NCI-H2029 treated with DMSO at 0.1 percent for 48 hours (cell line): ENCODE measurements around the gene ADNP2.
"Not testable (repeated sequence)": the region's sequence is repeated elsewhere in the genome, so short reads cannot be mapped to it uniquely, and the experiment has no call there.

Source experiments
- DNase-seq: peaks from one replicate; lab custom pipeline; 2025; lab: John Stamatoyannopoulos, UW

The ADNP2 gene

GRCh38 chr18:80145196-80145804 lies 36.2 kb downstream of the ADNP2 start:
- DNase-seq = no peak

GRCh38 chr18:80147037-80147417 lies 38.0 kb downstream of the ADNP2 start:
- DNase-seq = no peak

- no peak for DNase-seq
These were observed 38.6 kb downstream of the ADNP2 start for GRCh38 chr18:80147418-80148325.

- no peak for DNase-seq
These were observed 39.5 kb downstream of the ADNP2 start for GRCh38 chr18:80148326-80149199.

- DNase-seq = no peak
These were observed 40.6 kb downstream of the ADNP2 start for GRCh38 chr18:80149667-80150066.

- no peak for DNase-seq
These were observed 45.2 kb downstream of the ADNP2 start for GRCh38 chr18:80154293-80154692.

GRCh38 chr18:80157708-80158343 lies 48.8 kb downstream of the ADNP2 start:
- no peak for DNase-seq

- DNase-seq = no peak
These were observed 49.3 kb downstream of the ADNP2 start for GRCh38 chr18:80158365-80158764.

GRCh38 chr18:80159713-80160636 lies 50.9 kb downstream of the ADNP2 start:
- DNase-seq = no peak

- DNase-seq = no peak
These were observed 52.8 kb downstream of the ADNP2 start for GRCh38 chr18:80161781-80162417.

- no peak for DNase-seq
These were observed 54.1 kb downstream of the ADNP2 start for GRCh38 chr18:80163183-80163582.

GRCh38 chr18:80164727-80165355 lies 55.8 kb downstream of the ADNP2 start:
- not testable (repeated sequence) for DNase-seq

GRCh38 chr18:80166240-80166639 lies 57.2 kb downstream of the ADNP2 start:
- DNase-seq = no peak

GRCh38 chr18:80166725-80167124 lies 57.7 kb downstream of the ADNP2 start:
- DNase-seq = no peak

GRCh38 chr18:80167331-80167730 lies 58.3 kb downstream of the ADNP2 start:
- no peak for DNase-seq

- DNase-seq = no peak
These were observed 58.9 kb downstream of the ADNP2 start for GRCh38 chr18:80167931-80168330.

GRCh38 chr18:80168346-80168745 lies 59.3 kb downstream of the ADNP2 start:
- DNase-seq = no peak

- no peak for DNase-seq
These were observed 59.9 kb downstream of the ADNP2 start for GRCh38 chr18:80168982-80169381.

- DNase-seq = no peak
These were observed 60.5 kb downstream of the ADNP2 start for GRCh38 chr18:80169607-80170006.
